ENCODE results near the gene CRYZL1. TPM values are rescaled to one million over a fixed set of nuclear protein-coding genes. Genes with fewer than 3 reads are reported as not detected.

The CRYZL1 gene
- total RNA-seq (2021) (46.6 and 55.7 TPM in 2 replicates), Bru-seq, nascent RNA (percentile 84 among the genes with signal in this experiment), BruChase-seq, experiment 1, labeled RNA remaining after a 2-hour chase (percentile 92 among the genes with signal in this experiment), BruChase-seq, experiment 2, labeled RNA remaining after a 6-hour chase (percentile 95 among the genes with signal in this experiment)
- long read RNA-seq, transcript CRYZL1-206 (6 exons, 627 nt): minor isoform, 5 of 138 reads
- long read RNA-seq, transcript CRYZL1-204 (13 exons, 1,617 nt): major isoform, 66 of 138 reads
- long read RNA-seq, partial matches to known transcripts: 11 of 138 reads
- long read RNA-seq, other reads (novel, unspliced or antisense): 47 of 138 reads

GRCh38 chr21:33641352-33642026, at the start of gene CRYZL1:
TSS of gene CRYZL1 (minus strand) at chr21:33641741. CDS start at chr21:33631551, 10,190 bp downstream.
- no TSS peak for BruUV-seq (replicated peaks)
- peak within 1 kb of the TSS; percentile 88 for H3K27ac ChIP-seq (ENCODE audit: low read depth, low read length, poor library complexity, severe bottlenecking)
- H3K4me3 ChIP-seq (ENCODE audit: low read depth, low read length, poor library complexity, severe bottlenecking): peak within 1 kb of the TSS; percentile 82
- intact Hi-C loops (cut with micrococcal nuclease; ENCODE audit: unreplicated experiment): loop anchor here (2.0 to 10.0 kb wide), 2 partner anchors 143 to 253 kb away; no protein-coding TSS in a partner anchor
- no peaks in the 10 kb centered on the region for H3K36me3 ChIP-seq (ENCODE audit: insufficient read depth, low read length, poor library complexity, severe bottlenecking)
- H3K4me1 ChIP-seq (ENCODE audit: insufficient read depth, low read length, poor library complexity, severe bottlenecking): peaks cover 21% of the 10 kb centered on the region
- ChIA-PET POLR2A (ENCODE audit: low non-redundant PET) (no interaction called here), CTCF (no interaction called here)
- peak; percentile 100 for DNase-seq (ENCODE audit: low spot score)
- H3K27me3 ChIP-seq (replicated peaks; ENCODE audit: insufficient read depth, low read depth, low read length, poor library complexity): no peaks in the 10 kb centered on the region
- TF ChIP-seq EZH2 (IDR thresholded peaks at IDR 0.05; ENCODE audit: borderline replicate concordance, low read depth, low read length, poor library complexity, severe bottlenecking) (no peak), CTCF (conservative IDR thresholded peaks at IDR 0.05; ENCODE audit: low read depth, low read length) (no peak)
- no peaks in the 10 kb centered on the region for H3K9me3 ChIP-seq (ENCODE audit: low read depth, low read length, poor library complexity, severe bottlenecking)

- Histone ChIP-seq H3K27ac (ENCODE audit: low read depth, low read length, poor library complexity, severe bottlenecking) (no peak overlapping the region), H3K36me3 (ENCODE audit: insufficient read depth, low read length, poor library complexity, severe bottlenecking) (no peaks in the 10 kb centered on the region), H3K4me3 (ENCODE audit: low read depth, low read length, poor library complexity, severe bottlenecking) (no peak overlapping the region), H3K9me3 (ENCODE audit: low read depth, low read length, poor library complexity, severe bottlenecking) (no peaks in the 10 kb centered on the region), H3K4me1 (ENCODE audit: insufficient read depth, low read length, poor library complexity, severe bottlenecking) (peaks cover 4% of the 10 kb centered on the region), H3K27me3 (replicated peaks; ENCODE audit: insufficient read depth, low read depth, low read length, poor library complexity) (no peaks in the 10 kb centered on the region)
- BruUV-seq (replicated peaks): no TSS peak
- intact Hi-C loops (cut with micrococcal nuclease; ENCODE audit: unreplicated experiment): no loop called here
- DNase-seq (ENCODE audit: low spot score): no peak
- TF ChIP-seq CTCF (conservative IDR thresholded peaks at IDR 0.05; ENCODE audit: low read depth, low read length) (no peak), EZH2 (IDR thresholded peaks at IDR 0.05; ENCODE audit: borderline replicate concordance, low read depth, low read length, poor library complexity, severe bottlenecking) (no peak)
- ChIA-PET CTCF (no interaction called here), POLR2A (ENCODE audit: low non-redundant PET) (no interaction called here)
Observed at GRCh38 chr21:33690874-33691273, 49.3 kb upstream of the CRYZL1 start.

GRCh38 chr21:33688353-33688752, 46.8 kb upstream of the CRYZL1 start:
- POLR2A ChIA-PET (ENCODE audit: low non-redundant PET): no interaction called here
- Histone ChIP-seq H3K36me3 (ENCODE audit: insufficient read depth, low read length, poor library complexity, severe bottlenecking) (no peaks in the 10 kb centered on the region), H3K27ac (ENCODE audit: low read depth, low read length, poor library complexity, severe bottlenecking) (no peak overlapping the region), H3K4me1 (ENCODE audit: insufficient read depth, low read length, poor library complexity, severe bottlenecking) (peaks cover 30% of the 10 kb centered on the region), H3K9me3 (ENCODE audit: low read depth, low read length, poor library complexity, severe bottlenecking) (no peaks in the 10 kb centered on the region), H3K27me3 (replicated peaks; ENCODE audit: insufficient read depth, low read depth, low read length, poor library complexity) (no peaks in the 10 kb centered on the region), H3K4me3 (ENCODE audit: low read depth, low read length, poor library complexity, severe bottlenecking) (no peak overlapping the region)
- no TSS peak for BruUV-seq (replicated peaks)
- intact Hi-C loops (cut with micrococcal nuclease; ENCODE audit: unreplicated experiment): no loop called here
- CTCF ChIA-PET: no interaction called here
- no peak for DNase-seq (ENCODE audit: low spot score)
- TF ChIP-seq CTCF (conservative IDR thresholded peaks at IDR 0.05; ENCODE audit: low read depth, low read length): no peak
- TF ChIP-seq EZH2 (IDR thresholded peaks at IDR 0.05; ENCODE audit: borderline replicate concordance, low read depth, low read length, poor library complexity, severe bottlenecking): no peak
